ENCODE data around the gene NIN.

- TF ChIP-seq CTCF (conservative IDR thresholded peaks at IDR 0.05 in 1 of 2, IDR thresholded peaks at IDR 0.05 in 1 of 2; ENCODE audit: low read depth in 1 of 2, low read length in 2 of 2), result no peak
- no peak for TF ChIP-seq EZH2 (IDR thresholded peaks at IDR 0.05; ENCODE audit: low read length, missing control alignments)
These were observed 80.6 kb downstream of the NIN start for GRCh38 chr14:50750323-50750722.
